ENCODE measurements around the gene TMEM245.

DNA sequence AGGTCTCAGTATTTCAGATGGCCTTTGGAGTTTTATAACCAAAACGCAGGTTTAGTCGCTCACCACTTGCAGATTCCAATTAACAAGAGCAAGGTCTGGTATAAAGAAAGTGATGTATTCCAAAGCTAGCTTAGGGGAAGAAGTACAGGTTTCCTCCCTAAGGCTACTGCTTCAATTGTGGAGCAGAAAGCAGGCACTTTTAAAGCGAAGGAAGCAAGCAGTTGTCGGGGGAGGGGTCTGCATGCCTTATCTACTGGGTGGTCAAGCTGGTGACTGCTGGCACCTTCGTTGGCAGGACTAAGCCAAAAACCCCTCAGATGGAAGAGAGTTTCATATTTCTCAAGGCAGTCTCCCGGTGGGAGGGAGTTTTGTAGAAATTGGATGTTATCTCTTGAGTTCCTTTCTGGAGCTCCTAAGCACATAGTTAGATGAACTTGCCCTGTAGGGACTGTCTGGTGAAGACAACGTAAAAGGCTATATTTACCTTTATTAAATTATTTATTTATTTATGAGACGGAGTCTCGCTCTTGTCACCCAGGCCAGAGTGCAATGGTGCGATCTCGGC is 1.6 kb upstream of the TMEM245 start:
- TF ChIP-seq, protein P1, sequence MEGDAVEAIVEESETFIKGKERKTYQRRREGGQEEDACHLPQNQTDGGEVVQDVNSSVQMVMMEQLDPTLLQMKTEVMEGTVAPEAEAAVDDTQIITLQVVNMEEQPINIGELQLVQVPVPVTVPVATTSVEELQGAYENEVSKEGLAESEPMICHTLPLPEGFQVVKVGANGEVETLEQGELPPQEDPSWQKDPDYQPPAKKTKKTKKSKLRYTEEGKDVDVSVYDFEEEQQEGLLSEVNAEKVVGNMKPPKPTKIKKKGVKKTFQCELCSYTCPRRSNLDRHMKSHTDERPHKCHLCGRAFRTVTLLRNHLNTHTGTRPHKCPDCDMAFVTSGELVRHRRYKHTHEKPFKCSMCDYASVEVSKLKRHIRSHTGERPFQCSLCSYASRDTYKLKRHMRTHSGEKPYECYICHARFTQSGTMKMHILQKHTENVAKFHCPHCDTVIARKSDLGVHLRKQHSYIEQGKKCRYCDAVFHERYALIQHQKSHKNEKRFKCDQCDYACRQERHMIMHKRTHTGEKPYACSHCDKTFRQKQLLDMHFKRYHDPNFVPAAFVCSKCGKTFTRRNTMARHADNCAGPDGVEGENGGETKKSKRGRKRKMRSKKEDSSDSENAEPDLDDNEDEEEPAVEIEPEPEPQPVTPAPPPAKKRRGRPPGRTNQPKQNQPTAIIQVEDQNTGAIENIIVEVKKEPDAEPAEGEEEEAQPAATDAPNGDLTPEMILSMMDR (IDR thresholded peaks at IDR 0.05), result no peak
- no peak for TF ChIP-seq EZH2 (IDR thresholded peaks at IDR 0.05; ENCODE audit: borderline replicate concordance, insufficient read depth, low read depth, low read length, poor library complexity, severe bottlenecking)
